ENCODE measurements around the gene ROR1.

Gene ROR1

GRCh38 chr1:63732666-63733065 is 41.2 kb upstream of the ROR1 start:
- peak; percentile 39 for DNase-seq (ENCODE audit: low read depth)
- no peak overlapping the region for H3K4me3 ChIP-seq (ENCODE audit: low read length)
- no peak for TF ChIP-seq CTCF (IDR thresholded peaks at IDR 0.05; ENCODE audit: insufficient read depth, low read depth, low read length, missing control alignments)

- TF ChIP-seq CTCF (IDR thresholded peaks at IDR 0.05; ENCODE audit: insufficient read depth, low read depth, low read length, missing control alignments), result no peak
- no peak for DNase-seq (ENCODE audit: low read depth)
- H3K4me3 ChIP-seq (ENCODE audit: low read length), result no peak overlapping the region
These were observed 35.0 kb upstream of the ROR1 start for GRCh38 chr1:63738772-63739171.

GRCh38 chr1:63739452-63739851 is 34.4 kb upstream of the ROR1 start:
- no peak overlapping the region for H3K4me3 ChIP-seq (ENCODE audit: low read length)
- peak; percentile 36 for DNase-seq (ENCODE audit: low read depth)
- TF ChIP-seq CTCF (IDR thresholded peaks at IDR 0.05; ENCODE audit: insufficient read depth, low read depth, low read length, missing control alignments), result no peak

GRCh38 chr1:63740432-63740831 is 33.4 kb upstream of the ROR1 start:
- TF ChIP-seq CTCF (IDR thresholded peaks at IDR 0.05; ENCODE audit: insufficient read depth, low read depth, low read length, missing control alignments), result no peak
- DNase-seq (ENCODE audit: low read depth), result peak; percentile 53
- no peak overlapping the region for H3K4me3 ChIP-seq (ENCODE audit: low read length)

- no peak for DNase-seq (ENCODE audit: low read depth)
- no peak overlapping the region for H3K4me3 ChIP-seq (ENCODE audit: low read length)
- no peak for TF ChIP-seq CTCF (IDR thresholded peaks at IDR 0.05; ENCODE audit: insufficient read depth, low read depth, low read length, missing control alignments)
These were observed 31.3 kb upstream of the ROR1 start for GRCh38 chr1:63742526-63742925.

- DNase-seq (ENCODE audit: low read depth), result no peak
- no peak for TF ChIP-seq CTCF (IDR thresholded peaks at IDR 0.05; ENCODE audit: insufficient read depth, low read depth, low read length, missing control alignments)
- no peak overlapping the region for H3K4me3 ChIP-seq (ENCODE audit: low read length)
These were observed 30.0 kb upstream of the ROR1 start for GRCh38 chr1:63743781-63744180.

GRCh38 chr1:63746129-63746864 is 27.5 kb upstream of the ROR1 start:
- DNase-seq (ENCODE audit: low read depth), result peak; percentile 79
- TF ChIP-seq CTCF (IDR thresholded peaks at IDR 0.05; ENCODE audit: insufficient read depth, low read depth, low read length, missing control alignments), result no peak
- no peak overlapping the region for H3K4me3 ChIP-seq (ENCODE audit: low read length)

All from epithelial cell of esophagus (primary cell).